ENCODE measurements around the gene GCLM.

- TF ChIP-seq HDAC3 (IDR thresholded peaks at IDR 0.05; ENCODE audit: borderline replicate concordance, partially characterized antibody) (no peak), IRF9 (tag; IDR thresholded peaks at IDR 0.05) (no peak), FOXA3 (CRISPR knock-in tag; conservative IDR thresholded peaks at IDR 0.05 in 1 of 2, IDR thresholded peaks at IDR 0.05 in 1 of 2) (no peak), MAX (CRISPR knock-in tag; IDR thresholded peaks at IDR 0.05) (no peak), CTCF (IDR thresholded peaks at IDR 0.05 in 2 of 3, conservative IDR thresholded peaks at IDR 0.05 in 1 of 3; ENCODE audit: insufficient read depth in 2 of 3, low read depth in 1 of 3, low read length in 3 of 3) (no peak)
Observed at GRCh38 chr1:93917302-93917701, 8.1 kb upstream of the GCLM start.

Measured in K562 (cell line).